SH-SY5Y (cell line): ENCODE data around the gene UTP14C.

Source experiments
- GATA2 ChIP-seq: IDR thresholded peaks from 2 replicates; pipeline ENCODE4 v1.6.1; 2011; ENCODE audit warnings: mild to moderate bottlenecking, low read depth, low read length
- GATA3 ChIP-seq: IDR thresholded peaks from 2 replicates; pipeline ENCODE4 v1.6.1; 2011; ENCODE audit warnings: low read depth, mild to moderate bottlenecking, low read length, moderate library complexity

- no peak for TF ChIP-seq GATA2
- TF ChIP-seq GATA3, result no peak
These were observed 45.5 kb upstream of the UTP14C start for GRCh38 chr13:51978796-51979556.
